ENCODE measurements around the gene INSIG1. TPM values are rescaled to one million over a fixed set of nuclear protein-coding genes. Genes with fewer than 3 reads are reported as not detected.

INSIG1 gene
- total and polyA plus RNA-seq, 2 of the 4 experiments (the other 2 are of a cell fraction): 19.0 to 26.0 TPM

GRCh38 chr7:155308330-155309020, 10.8 kb downstream of the INSIG1 start:
- Histone ChIP-seq H3K23ac (ENCODE audit: low read depth, low read length) (no peak overlapping the region), H4K20me1 (ENCODE audit: insufficient read depth, low read length) (no peaks in the 10 kb centered on the region), H2BK15ac (ENCODE audit: low read depth, low read length) (no peak overlapping the region), H2AK5ac (ENCODE audit: low read depth, low read length) (no peak overlapping the region), H3K9me1 (ENCODE audit: insufficient read depth, low read length) (no peaks in the 10 kb centered on the region), H4K5ac (ENCODE audit: low read depth, low read length) (no peak overlapping the region), H3K4me3 (ENCODE audit: insufficient read depth, low read depth, low read length) (no peak overlapping the region), H2BK5ac (ENCODE audit: low read depth, low read length, poor library complexity, severe bottlenecking) (no peak overlapping the region), H3K79me1 (ENCODE audit: low read depth in 1 of 2, low read length in 2 of 2) (peaks cover 0 to 4% of the 10 kb centered on the region in 2 experiments; a peak in 1 of 4 replicates), H4K91ac (ENCODE audit: insufficient read depth, low read depth, low read length) (no peak overlapping the region), H3K4me1 (ENCODE audit: control insufficient read depth, insufficient read depth, low read length) (no peaks in the 10 kb centered on the region), H3K9ac (ENCODE audit: low read depth, low read length) (no peak overlapping the region), H2BK20ac (ENCODE audit: low read depth, low read length) (no peak overlapping the region), H2AK9ac (replicated peaks; ENCODE audit: low read depth, low read length, poor library complexity) (no peak overlapping the region), H3K36me3 (ENCODE audit: control insufficient read depth, insufficient read depth, low read length) (peaks cover 16% of the 10 kb centered on the region), H4K8ac (ENCODE audit: low read depth in 2 of 2, low read length in 2 of 2) (no peak overlapping the region), H3K4ac (ENCODE audit: low read depth, low read length) (no peak overlapping the region), H3K27ac (ENCODE audit: insufficient read depth, low read length) (no peak overlapping the region), H2BK120ac (ENCODE audit: low read depth, low read length) (no peak overlapping the region), H3K56ac (ENCODE audit: extremely low read depth, insufficient read depth, low read length) (no peak overlapping the region), H3K4me2 (ENCODE audit: low read depth, low read length) (no peak overlapping the region), H3K9me3 (ENCODE audit: control insufficient read depth, insufficient read depth, low read length) (no peaks in the 10 kb centered on the region), H3K18ac (ENCODE audit: low read depth, low read length) (no peak overlapping the region), H3K14ac (replicated peaks; ENCODE audit: low read depth, low read length) (no peak overlapping the region), H2AFZ (replicated peaks; ENCODE audit: low read length, poor library complexity) (no peak overlapping the region), H3K27me3 (ENCODE audit: control insufficient read depth, insufficient read depth, low read length) (no peaks in the 10 kb centered on the region)
- no TSS peak for BruUV-seq (replicated peaks)
- TF ChIP-seq CEBPB (IDR thresholded peaks at IDR 0.05; ENCODE audit: low read depth, low read length) (no peak), CTCF (conservative IDR thresholded peaks at IDR 0.05; ENCODE audit: low read depth, low read length) (no peak), ELK1 (IDR thresholded peaks at IDR 0.05; ENCODE audit: borderline replicate concordance, low read depth, low read length) (no peak), RFX5 (IDR thresholded peaks at IDR 0.05; ENCODE audit: low read depth, low read length) (no peak), RAD21 (IDR thresholded peaks at IDR 0.05; ENCODE audit: low read length) (no peak), MAFK (IDR thresholded peaks at IDR 0.05; ENCODE audit: low read depth, low read length) (no peak), MXI1 (IDR thresholded peaks at IDR 0.05; ENCODE audit: borderline replicate concordance, low read depth, low read length) (no peak), FOS (IDR thresholded peaks at IDR 0.05; ENCODE audit: low read depth, low read length) (no peak)
- DNase-seq: no peak
- WGBS, 2 experiments (ENCODE audit: extremely low coverage in 2 of 2, insufficient read length in 1 of 2): 83% methylated on average over 11 of the region's 19 CpGs; no CpG with 5 or more reads in 1 of the 2 experiments
- intact Hi-C loops (cut with micrococcal nuclease): no loop called here
- ATAC-seq (ENCODE audit: low read depth): no peak
- dilution Hi-C loops (cut with HindIII; ENCODE audit: low sequenced_read_pairs, unreplicated experiment): no loop called here
- ChIA-PET CTCF (no interaction called here), POLR2A (ENCODE audit: unreplicated experiment) (no interaction called here)
- in situ Hi-C loops (cut with MboI; ENCODE audit: low sequenced_read_pairs): no loop called here

All from IMR-90 (cell line).